PC-3 (cell line): ENCODE measurements around the gene CISTR. TPM values are rescaled to one million over a fixed set of nuclear protein-coding genes. Genes with fewer than 3 reads are reported as not detected.

Experiments used
- ATAC-seq: fragments of 200-7000 bp; cut with Tn5 transposase; 2 replicates; pipeline ENCODE4 v1.9.1; 2020; ENCODE audit warnings: mild to moderate bottlenecking, moderate library complexity
- BruUV-seq: library from RNA; stranded (reverse); fragments of 400-500 nt; replicated peaks from 2 replicates; lab custom pipeline; 2021; lab: Mats Ljungman, UMichigan
- CTCF ChIA-PET: fragments of 300-600 bp; sonication (Branson Sonifier 250); formaldehyde crosslinking; loops from one replicate; lab custom pipeline; 2022; ENCODE audit warnings: antibody characterized with exemption; lab: Charles Lee
- POLR2A ChIA-PET: fragments of 300-600 bp; sonication (Branson Sonifier 250); formaldehyde crosslinking; loops from one replicate; lab custom pipeline; 2022; ENCODE audit warnings: antibody characterized with exemption; ENCODE audit not compliant: unreplicated experiment; lab: Charles Lee
- DNase-seq: peaks from one replicate; pipeline ENCODE4 v3.0.0-alpha.2; 2015
- H2AFZ ChIP-seq: fragments of 300-600 bp; sonication (generic); 2 replicates; pipeline ENCODE4 v1.6.0; 2016; ENCODE audit warnings: antibody characterized with exemption, low read length
- H3F3A ChIP-seq: fragments of 300-600 bp; sonication (generic); one replicate; pipeline ENCODE4 v1.6.0; 2017; ENCODE audit warnings: antibody characterized with exemption, low read length, control low read depth, mild to moderate bottlenecking; ENCODE audit not compliant: unreplicated experiment
- H3K27ac ChIP-seq: fragments of 300-600 bp; sonication (generic); 2 replicates; pipeline ENCODE4 v1.5.1; 2016; ENCODE audit warnings: mild to moderate bottlenecking, low read length
- H3K27me3 ChIP-seq: fragments of 300-600 bp; sonication (generic); 2 replicates; pipeline ENCODE4 v1.6.1; 2016; ENCODE audit warnings: low read length, mixed read lengths
- H3K36me3 ChIP-seq: fragments of 300-600 bp; sonication (generic); 2 replicates; pipeline ENCODE4 v1.6.1; 2016; ENCODE audit warnings: low read depth, mixed run types, low read length, mixed read lengths
- H3K4me1 ChIP-seq: fragments of 300-600 bp; sonication (generic); 2 replicates; pipeline ENCODE4 v1.5.1; 2016; ENCODE audit warnings: low read length; ENCODE audit not compliant: insufficient read depth
- H3K4me2 ChIP-seq: fragments of 300-600 bp; sonication (generic); 2 replicates; pipeline ENCODE4 v1.6.0; 2016; ENCODE audit warnings: low read length
- H3K4me3 ChIP-seq: fragments of 300-600 bp; sonication (generic); 2 replicates; pipeline ENCODE4 v1.5.1; 2016; ENCODE audit warnings: mild to moderate bottlenecking, low read length, mixed read lengths
- H3K79me2 ChIP-seq: fragments of 300-600 bp; sonication (generic); 2 replicates; pipeline ENCODE4 v1.6.1; 2017; ENCODE audit warnings: low read length, mixed read lengths
- H3K9ac ChIP-seq: fragments of 300-600 bp; sonication (generic); 2 replicates; pipeline ENCODE4 v1.6.0; 2016; ENCODE audit warnings: mild to moderate bottlenecking, low read length
- H3K9me2 ChIP-seq: fragments of 300-600 bp; sonication (generic); replicated peaks from 2 replicates; pipeline ENCODE4 v1.6.1; 2016; ENCODE audit warnings: mixed run types, low read length, mixed read lengths
- H3K9me3 ChIP-seq: fragments of 300-600 bp; sonication (generic); 2 replicates; pipeline ENCODE4 v1.6.1; 2016; ENCODE audit warnings: low read length, mixed read lengths
- H4K20me1 ChIP-seq: fragments of 300-600 bp; sonication (generic); 2 replicates; pipeline ENCODE4 v1.6.1; 2016; ENCODE audit warnings: low read length, mixed read lengths
- CTCF ChIP-seq: fragments of 300-600 bp; sonication (generic); conservative IDR thresholded peaks from 2 replicates; pipeline ENCODE4 v1.5.1; 2017; ENCODE audit warnings: antibody characterized with exemption, low read depth, mild to moderate bottlenecking, low read length
- EZH2 ChIP-seq: fragments of 300-600 bp; sonication (generic); IDR thresholded peaks from one replicate; pipeline ENCODE4 v1.6.1; 2017; ENCODE audit warnings: antibody characterized with exemption, mild to moderate bottlenecking, low read length; ENCODE audit not compliant: unreplicated experiment
- EZH2phosphoT487 ChIP-seq: fragments of 300-600 bp; sonication (generic); IDR thresholded peaks from 2 replicates; pipeline ENCODE4 v1.6.1; 2018; ENCODE audit warnings: mild to moderate bottlenecking, antibody characterized with exemption, low read length, borderline replicate concordance
- intact Hi-C: fragments of 100-400 bp; cut with micrococcal nuclease; formaldehyde crosslinking; loops from 2 replicates; pipeline ENCODE4 v1.9.0; 2023
- total RNA-seq: library from RNA; depleted of rRNA; stranded (reverse); fragments of >200 nt; gene quantifications from 2 replicates; pipeline ENCODE4 v1.2.3, GENCODE V29; 2014

CISTR gene
- total RNA-seq, 1 experiment from 2014 or later = not detected

GRCh38 chr12:53748072-53748840 lies 3.5 kb downstream of the CISTR start:
- no TSS peak for BruUV-seq
- H3K9me3 ChIP-seq = no peaks in the 10 kb centered on the region
- ATAC-seq (no peak), DNase-seq (no peak)
- intact Hi-C loops = no loop called here
- no peak overlapping the region for H3K4me2 ChIP-seq
- peaks cover 14% of the 10 kb centered on the region; the same call in 1 of the 2 replicates for H3K4me1 ChIP-seq
- ChIA-PET CTCF (interaction anchor here (0.5 kb wide), 1 partner anchor 190 kb away, joined by 5 read pairs; the partner anchor contains the start of gene HOXC13), POLR2A (no interaction called here)
- no peaks in the 10 kb centered on the region for H3K9me2 ChIP-seq
- no peak overlapping the region for H2AFZ ChIP-seq
- H3F3A ChIP-seq = no peaks in the 10 kb centered on the region
- H3K4me3 ChIP-seq = no peak overlapping the region
- H4K20me1 ChIP-seq = no peaks in the 10 kb centered on the region
- no peaks in the 10 kb centered on the region for H3K79me2 ChIP-seq
- 0 out of 2 replicates have a peak, but pooled peaks cover 3% of the 10 kb centered on the region for H3K27me3 ChIP-seq
- no peaks in the 10 kb centered on the region; the same call in 1 of the 2 replicates for H3K36me3 ChIP-seq
- TF ChIP-seq EZH2phosphoT487 = no peak
- TF ChIP-seq EZH2 = no peak
- TF ChIP-seq CTCF = no peak
- no peak overlapping the region for H3K9ac ChIP-seq
- no peak overlapping the region for H3K27ac ChIP-seq

GRCh38 chr12:53747095-53747494 lies 4.7 kb downstream of the CISTR start:
- TF ChIP-seq CTCF = no peak
- TF ChIP-seq EZH2phosphoT487 = no peak
- H3K27ac ChIP-seq = no peak overlapping the region
- H3K4me3 ChIP-seq = peak overlapping the region; percentile 7; the same call in 1 of the 2 replicates
- intact Hi-C loops = no loop called here
- no peaks in the 10 kb centered on the region for H4K20me1 ChIP-seq
- 0 out of 2 replicates have a peak, but pooled peaks cover 3% of the 10 kb centered on the region for H3K27me3 ChIP-seq
- no peaks in the 10 kb centered on the region for H3K79me2 ChIP-seq
- POLR2A ChIA-PET = interaction anchor here (0.6 kb wide), 1 partner anchor 48 kb away, joined by 4 read pairs; no protein-coding TSS in a partner anchor
- H3K9me3 ChIP-seq = no peaks in the 10 kb centered on the region
- no TSS peak for BruUV-seq
- peak overlapping the region; percentile 60 for H2AFZ ChIP-seq
- peaks cover 14% of the 10 kb centered on the region; the same call in 1 of the 2 replicates for H3K4me1 ChIP-seq
- peak overlapping the region; percentile 46 for H3K4me2 ChIP-seq
- H3K9ac ChIP-seq = no peak overlapping the region
- H3K9me2 ChIP-seq = no peaks in the 10 kb centered on the region
- H3F3A ChIP-seq = no peaks in the 10 kb centered on the region
- H3K36me3 ChIP-seq = no peaks in the 10 kb centered on the region; the same call in 1 of the 2 replicates
- no peak for DNase-seq
- CTCF ChIA-PET = interaction anchor here (0.6 to 2.8 kb wide), 4 partner anchors 45 to 204 kb away, joined by 3 to 15 read pairs (median 10); no protein-coding TSS in a partner anchor
- ATAC-seq = peak; percentile 2; the same call in 1 of the 2 replicates
